NCI-H345 (cell line): ENCODE data around the gene RHOC.
"Not testable (repeated sequence)": the region's sequence is repeated elsewhere in the genome, so short reads cannot be mapped to it uniquely, and the experiment has no call there.

Experiments
- DNase-seq: peaks from one replicate; lab custom pipeline; 2025; lab: John Stamatoyannopoulos, UW

Gene RHOC

GRCh38 chr1:112706505-112707220, at the start of gene RHOC:
Gene RHOC, minus strand, starts transcription at chr1:112707127. Its CDS starts 3,328 bp downstream, at chr1:112703799.
- DNase-seq, result peak; percentile 64

- no peak for DNase-seq
Measured at GRCh38 chr1:112754116-112754628, 47.2 kb upstream of the RHOC start.

GRCh38 chr1:112748396-112748795, 41.5 kb upstream of the RHOC start:
- DNase-seq, result no peak

- DNase-seq, result no peak
Measured at GRCh38 chr1:112744009-112744578, 37.2 kb upstream of the RHOC start.

GRCh38 chr1:112743174-112744008, 36.5 kb upstream of the RHOC start:
- no peak for DNase-seq

- DNase-seq, result no peak
Measured at GRCh38 chr1:112737573-112737972, 30.6 kb upstream of the RHOC start.

GRCh38 chr1:112735752-112736151, 28.8 kb upstream of the RHOC start:
- DNase-seq, result no peak

- no peak for DNase-seq
Measured at GRCh38 chr1:112731451-112731850, 24.5 kb upstream of the RHOC start.

- DNase-seq, result no peak
Measured at GRCh38 chr1:112729909-112730308, 23.0 kb upstream of the RHOC start.

- not testable (repeated sequence) for DNase-seq
Measured at GRCh38 chr1:112729011-112729410, 22.1 kb upstream of the RHOC start.

- not testable (repeated sequence) for DNase-seq
Measured at GRCh38 chr1:112728306-112728971, 21.5 kb upstream of the RHOC start.

GRCh38 chr1:112727716-112728115, 20.8 kb upstream of the RHOC start:
- no peak for DNase-seq

- DNase-seq, result not testable (repeated sequence)
Measured at GRCh38 chr1:112724240-112724639, 17.3 kb upstream of the RHOC start.

- DNase-seq, result no peak
Measured at GRCh38 chr1:112723511-112723839, 16.5 kb upstream of the RHOC start.

- DNase-seq, result no peak
Measured at GRCh38 chr1:112722601-112723510, 15.9 kb upstream of the RHOC start.

- DNase-seq, result no peak
Measured at GRCh38 chr1:112721966-112722524, 15.1 kb upstream of the RHOC start.

GRCh38 chr1:112721294-112721693, 14.4 kb upstream of the RHOC start:
- DNase-seq, result not testable (repeated sequence)

GRCh38 chr1:112720800-112721199, 13.9 kb upstream of the RHOC start:
- DNase-seq, result no peak

GRCh38 chr1:112719706-112720105, 12.8 kb upstream of the RHOC start:
- DNase-seq, result no peak

GRCh38 chr1:112718691-112719418, 11.9 kb upstream of the RHOC start:
- DNase-seq, result peak; percentile 75
